Measurements from ENCODE around the gene CCDC137. TPM values are rescaled to one million over a fixed set of nuclear protein-coding genes. Genes with fewer than 3 reads are reported as not detected.

CCDC137 gene
- total and polyA plus RNA-seq, 2 of the 13 experiments (the other 11 are each of a cell fraction or from before 2014, with no cell fraction given): 14.6 to 39.1 TPM

- Histone ChIP-seq H2AFZ (ENCODE audit: low read length) (no peak overlapping the region), H4K20me1 (ENCODE audit: insufficient read depth, low read length) (no peaks in the 10 kb centered on the region), H3K4me2 (ENCODE audit: low read depth, low read length) (no peak overlapping the region), H3K4me1 (ENCODE audit: insufficient read depth, low read length) (peaks cover 23% of the 10 kb centered on the region), H3K4me3 (replicated peaks in 1 of 3; ENCODE audit: insufficient read depth in 1 of 3, low read depth in 2 of 3, low read length in 3 of 3) (no peak overlapping the region), H3K9ac (ENCODE audit: insufficient read depth, low read depth, low read length) (no peak overlapping the region), H3K9me3 (ENCODE audit: low read length) (peaks cover 6% of the 10 kb centered on the region; the same call in 1 of the 2 replicates), H3K27me3 (ENCODE audit: control insufficient read depth in 1 of 2, insufficient read depth in 2 of 2, low read length in 2 of 2) (0 out of 5 replicates have a peak, but pooled peaks cover 0 to 7% of the 10 kb centered on the region in 2 experiments), H3K27ac (ENCODE audit: extremely low read length, insufficient read depth, low read length) (no peak overlapping the region), H3K36me3 (replicated peaks in 1 of 2; ENCODE audit: control insufficient read depth in 1 of 2, insufficient read depth in 2 of 2, low read length in 2 of 2) (no peaks in the 10 kb centered on the region), H3K79me2 (ENCODE audit: insufficient read depth, low read length) (no peaks in the 10 kb centered on the region)
- ATAC-seq: no peak
- DNase-seq (ENCODE audit: low spot score): no peak
- in situ Hi-C loops (cut with HindIII; ENCODE audit: extremely low pct_ligation_motif_present, low pct_unique_long_range_greater_than_20kb): no loop called here
- 90% methylated on average over 74 of the region's 78 CpGs for WGBS (ENCODE audit: low lambda C conversion rate)
- ChIA-PET CTCF (ENCODE audit: low intra/inter-chr PET ratio, low total read pairs) (no interaction called here), POLR2A (interaction anchor here (1.2 kb wide), 1 partner anchor 12 kb away, joined by 4 read pairs; the partner anchor contains the start of gene NPLOC4)
- intact Hi-C loops (cut with micrococcal nuclease; ENCODE audit: unreplicated experiment): no loop called here
- BruUV-seq (replicated peaks): no TSS peak
- TF ChIP-seq ARNT (IDR thresholded peaks at IDR 0.05): no peak
- no peak for TF ChIP-seq MAF1 (CRISPR knock-in tag; IDR thresholded peaks at IDR 0.05; ENCODE audit: borderline replicate concordance)
- TF ChIP-seq ATRX (CRISPR knock-in tag; IDR thresholded peaks at IDR 0.05; ENCODE audit: borderline replicate concordance): no peak
- no peak for TF ChIP-seq ZBTB21 (CRISPR knock-in tag; IDR thresholded peaks at IDR 0.05)
- TF ChIP-seq SIX1 (CRISPR knock-in tag; IDR thresholded peaks at IDR 0.05; ENCODE audit: borderline replicate concordance): no peak
- TF ChIP-seq ZKSCAN5 (CRISPR knock-in tag; IDR thresholded peaks at IDR 0.05): no peak
- no peak for TF ChIP-seq ZIK1 (CRISPR knock-in tag; IDR thresholded peaks at IDR 0.05; ENCODE audit: borderline replicate concordance, low read depth)
- no peak for TF ChIP-seq ZNF501 (CRISPR knock-in tag; IDR thresholded peaks at IDR 0.05)
- no peak for TF ChIP-seq ZNF30 (CRISPR knock-in tag; IDR thresholded peaks at IDR 0.05)
- no peak for TF ChIP-seq HOXA7 (CRISPR knock-in tag; IDR thresholded peaks at IDR 0.05)
- no peak for TF ChIP-seq ZNF468 (CRISPR knock-in tag; IDR thresholded peaks at IDR 0.05)
- no peak for TF ChIP-seq RBM22 (optimal IDR thresholded peaks at IDR 0.05; ENCODE audit: low read length)
- TF ChIP-seq ZNF3 (CRISPR knock-in tag; IDR thresholded peaks at IDR 0.05): no peak
- TF ChIP-seq ZNF276 (CRISPR knock-in tag; IDR thresholded peaks at IDR 0.05; ENCODE audit: low read depth): no peak
- TF ChIP-seq KMT2B (CRISPR knock-in tag; IDR thresholded peaks at IDR 0.05): no peak
- FAIRE-seq: no peak
These were observed 18.4 kb upstream of the CCDC137 start for GRCh38 chr17:81648013-81648706.
